ENCODE data around the gene SCAMP4. TPM values are rescaled to one million over a fixed set of nuclear protein-coding genes. Genes with fewer than 3 reads are reported as not detected.

Gene SCAMP4
- total and polyA plus RNA-seq, 9 of the 15 experiments (the other 6 are each of a cell fraction or from before 2014, with no cell fraction given): 0.81 to 45.9 (median 12.8) TPM

GRCh38 chr19:1862424-1863327 is 42.5 kb upstream of the SCAMP4 start:
- no peaks in the 10 kb centered on the region for H3K27me3 ChIP-seq (ENCODE audit: control insufficient read depth in 2 of 2, insufficient read depth in 2 of 2, low read length in 2 of 2)
- CTCF ChIA-PET (ENCODE audit: low intra/inter-chr PET ratio): no interaction called here
- 0 out of 2 replicates have a peak overlapping the region, but pooled peaks have one; percentile 55 for H2AFZ ChIP-seq (ENCODE audit: low read depth, low read length)
- ATAC-seq: no peak
- FAIRE-seq: no peak
- peak overlapping the region; percentile 82 for H3K4me2 ChIP-seq (ENCODE audit: insufficient read depth, low read length)
- peaks cover 62% of the 10 kb centered on the region for H3K79me2 ChIP-seq (ENCODE audit: control insufficient read depth, insufficient read depth, low read length)
- H3K9me3 ChIP-seq (replicated peaks; ENCODE audit: control insufficient read depth, insufficient read depth, low read depth, low read length): no peaks in the 10 kb centered on the region
- no peaks in the 10 kb centered on the region; the same call in 2 of the 3 replicates for H3K36me3 ChIP-seq (ENCODE audit: control insufficient read depth, insufficient read depth, low read length)
- peaks cover 5% of the 10 kb centered on the region for H3K9me1 ChIP-seq (ENCODE audit: control insufficient read depth, insufficient read depth, low read length)
- intact Hi-C loops (cut with micrococcal nuclease) (loop anchor here (1.0 kb wide), 1 partner anchor 42 kb away; no protein-coding TSS in a partner anchor), in situ Hi-C loops (cut with MboI) (no loop called here)
- peaks cover 40 to 77% of the 10 kb centered on the region in 2 experiments for H3K4me1 ChIP-seq (replicated peaks in 1 of 2; ENCODE audit: control insufficient read depth in 2 of 2, insufficient read depth in 2 of 2, low read length in 2 of 2)
- WGBS (ENCODE audit: insufficient coverage, low coverage, missing lambda C conversion rate): under 1% methylated on average over 52 of the region's 109 CpGs
- DNase-seq (ENCODE audit: extremely low read depth in 1 of 4, low spot score in 3 of 4): peak; percentile 53 to 84 (median 66)
- peak overlapping the region; percentile 95 for H3K4me3 ChIP-seq
- peaks cover 28% of the 10 kb centered on the region for H4K20me1 ChIP-seq (replicated peaks; ENCODE audit: control insufficient read depth, insufficient read depth, low read length)
- peak overlapping the region; percentile 85 for H3K27ac ChIP-seq (ENCODE audit: extremely low read depth, low read depth, low read length)
- no TSS peak for BruUV-seq (replicated peaks)
- H3K9ac ChIP-seq (ENCODE audit: insufficient read depth in 1 of 2, low read depth in 2 of 2, low read length in 2 of 2): peak overlapping the region; percentile 84 to 97
- POLR2A ChIA-PET: interaction anchor here (0.6 kb wide), 1 partner anchor 199 kb away, joined by 3 read pairs; no protein-coding TSS in a partner anchor
- peak; percentile 77; the same call in 1 of the 2 replicates for TF ChIP-seq BCOR (IDR thresholded peaks at IDR 0.05)
- peak; percentile 62 for TF ChIP-seq ZNF436 (CRISPR knock-in tag; IDR thresholded peaks at IDR 0.05)
- TF ChIP-seq BHLHE40 (IDR thresholded peaks at IDR 0.05; ENCODE audit: low read length): peak; percentile 91
- TF ChIP-seq CREB3L1 (IDR thresholded peaks at IDR 0.05; ENCODE audit: borderline replicate concordance, low read depth): peak; percentile 51; the same call in 1 of the 2 replicates
- TF ChIP-seq RBM14 (IDR thresholded peaks at IDR 0.05; ENCODE audit: borderline replicate concordance, insufficient read depth, low read depth, low read length): 0 out of 2 replicates have a peak, but pooled peaks have one; percentile 40
- TF ChIP-seq SREBF1 (IDR thresholded peaks at IDR 0.05; ENCODE audit: borderline replicate concordance, low read depth, low read length): no peak
- TF ChIP-seq ZNF140 (CRISPR knock-in tag; IDR thresholded peaks at IDR 0.05): no peak
- TF ChIP-seq RNF2 (IDR thresholded peaks at IDR 0.05): no peak
- peak; percentile 92 for TF ChIP-seq ARID4B (CRISPR knock-in tag; IDR thresholded peaks at IDR 0.05)
- TF ChIP-seq ZNF445 (CRISPR knock-in tag; IDR thresholded peaks at IDR 0.05; ENCODE audit: low read depth): no peak
- peak; percentile 12 for TF ChIP-seq KDM5B (IDR thresholded peaks at IDR 0.05; ENCODE audit: insufficient replicate concordance, low read depth, low read length)
- TF ChIP-seq NFIX (CRISPR knock-in tag; IDR thresholded peaks at IDR 0.05; ENCODE audit: low read depth): peak; percentile 34; the same call in 1 of the 2 replicates
- peak in 1 of 2 experiments; percentile 17 for TF ChIP-seq E2F6 (IDR thresholded peaks at IDR 0.05; ENCODE audit: borderline replicate concordance in 1 of 2, extremely low read depth in 1 of 2, insufficient read depth in 1 of 2, insufficient read length in 1 of 2, low read depth in 1 of 2, low read length in 1 of 2, poor library complexity in 1 of 2, severe bottlenecking in 1 of 2)

All from K562 (cell line).